Activated naive CD4-positive, alpha-beta T cell treated with anti-CD3 and anti-CD28 coated beads for 36 hours (primary cell): Measurements from ENCODE around the gene C13orf46. TPM values are rescaled to one million over a fixed set of nuclear protein-coding genes. Genes with fewer than 3 reads are reported as not detected.

Experiments used
- CTCF ChIA-PET: fragments of 350-600 bp; sonication (Branson Sonifier 250); formaldehyde crosslinking; loops from one replicate; lab custom pipeline; 2021; ENCODE audit warnings: antibody characterized with exemption; lab: Charles Lee
- DNase-seq: peaks from one replicate; pipeline ENCODE4 v3.0.0-alpha.2; 2020
- H3K27ac Mint-ChIP-seq: one replicate; pipeline ENCODE4 v1.8.0; 2021; ENCODE audit warnings: mild to moderate bottlenecking, mixed read lengths
- H3K27me3 Mint-ChIP-seq: one replicate; pipeline ENCODE4 v1.8.0; 2021; ENCODE audit warnings: low read depth, mixed read lengths
- H3K36me3 Mint-ChIP-seq: one replicate; pipeline ENCODE4 v1.8.0; 2021; ENCODE audit warnings: low read depth, mixed read lengths
- H3K4me1 Mint-ChIP-seq: one replicate; pipeline ENCODE4 v1.8.0; 2021; ENCODE audit warnings: low read depth, mixed read lengths
- H3K4me3 Mint-ChIP-seq: one replicate; pipeline ENCODE4 v1.8.0; 2021; ENCODE audit warnings: mild to moderate bottlenecking, moderate library complexity, mixed read lengths
- H3K9me3 Mint-ChIP-seq: one replicate; pipeline ENCODE4 v1.8.0; 2021; ENCODE audit warnings: mixed read lengths
- intact Hi-C: fragments of 100-400 bp; cut with micrococcal nuclease; formaldehyde crosslinking; loops from one replicate; pipeline ENCODE4 v1.15.1; 2023
- total RNA-seq, 2 experiments: library from RNA; stranded (reverse); gene quantifications; one replicate each; pipeline ENCODE4 v1.2.3, GENCODE V29; 2021

C13orf46 gene
- total RNA-seq, 2 experiments from 2014 or later, result 1.7 to 1.8 TPM

GRCh38 chr13:113962975-113963374 lies 10.9 kb downstream of the C13orf46 start:
- CTCF ChIA-PET, result no interaction called here
- Mint-ChIP-seq H3K4me1 (peaks cover 3% of the 10 kb centered on the region), H3K4me3 (no peak overlapping the region)

DNA sequence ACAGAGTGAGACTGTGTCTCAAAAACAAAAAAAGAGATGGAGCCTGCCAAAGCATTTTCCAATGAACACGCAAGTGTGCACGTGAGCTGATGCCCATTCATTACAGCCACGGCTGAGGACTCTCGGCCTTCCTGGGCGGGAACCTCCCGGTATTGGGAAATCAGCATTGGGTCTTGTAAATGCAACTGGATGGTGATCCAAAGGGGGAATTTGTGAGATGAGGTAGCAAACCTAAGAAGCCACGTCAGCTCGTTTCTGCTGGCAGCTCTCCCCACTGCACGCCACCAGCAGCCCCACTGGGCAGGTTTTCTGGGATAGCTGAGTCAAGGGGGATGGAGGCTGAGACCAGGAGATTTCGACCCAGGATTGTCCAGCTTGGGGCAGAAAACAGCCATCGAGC lies 11.5 kb downstream of the C13orf46 start:
- no peak overlapping the region for H3K27ac Mint-ChIP-seq
- intact Hi-C loops, result no loop called here
- peaks cover 20% of the 10 kb centered on the region for H3K36me3 Mint-ChIP-seq
- H3K27me3 Mint-ChIP-seq, result no peaks in the 10 kb centered on the region
- H3K9me3 Mint-ChIP-seq, result peaks cover 18% of the 10 kb centered on the region
- peaks cover 3% of the 10 kb centered on the region for H3K4me1 Mint-ChIP-seq
- CTCF ChIA-PET, result no interaction called here
- no peak overlapping the region for H3K4me3 Mint-ChIP-seq
- no peak for DNase-seq

More at GRCh38 chr13:113962975-113963374, 10.9 kb downstream of the C13orf46 start:
- Mint-ChIP-seq H3K27ac (no peak overlapping the region), H3K27me3 (no peaks in the 10 kb centered on the region), H3K36me3 (peaks cover 17% of the 10 kb centered on the region), H3K9me3 (peaks cover 18% of the 10 kb centered on the region)
- intact Hi-C loops, result no loop called here
- DNase-seq, result no peak

DNA sequence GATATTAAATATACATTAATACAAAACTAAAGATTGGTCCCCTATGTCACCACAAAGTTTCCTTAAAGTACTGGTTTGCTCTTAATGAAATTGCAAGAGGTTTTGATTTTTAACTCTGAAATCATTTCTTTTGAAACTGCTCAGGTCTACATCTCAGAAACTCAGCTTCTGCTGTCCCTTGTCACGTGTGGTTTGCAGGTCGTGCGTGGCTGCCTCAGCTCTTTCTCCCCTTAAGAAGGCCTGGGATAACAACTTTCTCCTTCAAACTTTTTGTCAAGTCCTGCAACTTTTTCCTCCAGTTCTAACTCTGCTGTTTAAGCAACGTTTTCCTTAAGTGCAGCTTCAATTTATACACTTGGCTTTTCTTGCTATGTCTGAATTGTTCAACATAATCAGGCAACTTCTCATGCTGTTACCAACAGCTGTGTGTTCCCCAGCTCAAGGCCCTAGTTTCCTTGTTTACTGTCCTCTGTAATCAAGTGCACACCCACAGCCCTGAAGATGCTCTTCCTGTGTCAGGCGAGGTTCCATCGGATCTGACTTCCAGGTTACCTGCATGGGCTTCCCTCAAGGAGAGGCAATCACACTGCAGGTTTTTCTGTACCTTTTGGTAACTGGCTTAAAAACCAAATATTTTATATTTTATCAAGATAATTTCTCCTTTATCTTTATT lies 13.5 kb downstream of the C13orf46 start:
- Mint-ChIP-seq H3K9me3 (peaks cover 18% of the 10 kb centered on the region), H3K4me3 (no peak overlapping the region), H3K27me3 (no peaks in the 10 kb centered on the region), H3K27ac (no peak overlapping the region), H3K36me3 (peaks cover 30% of the 10 kb centered on the region), H3K4me1 (peaks cover 3% of the 10 kb centered on the region)
- no peak for DNase-seq
- intact Hi-C loops, result no loop called here
- CTCF ChIA-PET, result interaction anchor here (0.6 to 0.7 kb wide), 2 partner anchors 24 to 268 kb away, joined by 3 read pairs; no protein-coding TSS in a partner anchor

- Mint-ChIP-seq H3K4me3 (no peak overlapping the region), H3K27ac (no peak overlapping the region), H3K9me3 (peaks cover 18% of the 10 kb centered on the region), H3K27me3 (no peaks in the 10 kb centered on the region), H3K36me3 (peaks cover 36% of the 10 kb centered on the region), H3K4me1 (peaks cover 3% of the 10 kb centered on the region)
- intact Hi-C loops, result no loop called here
- CTCF ChIA-PET, result interaction anchor here (0.7 kb wide), 1 partner anchor 31 kb away, joined by 3 read pairs; no protein-coding TSS in a partner anchor
- no peak for DNase-seq
These were observed 14.7 kb downstream of the C13orf46 start for GRCh38 chr13:113959198-113959597.

- CTCF ChIA-PET, result interaction anchor here (0.7 kb wide), 1 partner anchor 31 kb away, joined by 3 read pairs; no protein-coding TSS in a partner anchor
- peaks cover 18% of the 10 kb centered on the region for H3K9me3 Mint-ChIP-seq
- no peaks in the 10 kb centered on the region for H3K27me3 Mint-ChIP-seq
- intact Hi-C loops, result no loop called here
- no peak for DNase-seq
- peaks cover 3% of the 10 kb centered on the region for H3K4me1 Mint-ChIP-seq
- no peak overlapping the region for H3K4me3 Mint-ChIP-seq
- no peak overlapping the region for H3K27ac Mint-ChIP-seq
- H3K36me3 Mint-ChIP-seq, result peaks cover 38% of the 10 kb centered on the region
These were observed 15.5 kb downstream of the C13orf46 start for GRCh38 chr13:113958373-113958772.

DNA sequence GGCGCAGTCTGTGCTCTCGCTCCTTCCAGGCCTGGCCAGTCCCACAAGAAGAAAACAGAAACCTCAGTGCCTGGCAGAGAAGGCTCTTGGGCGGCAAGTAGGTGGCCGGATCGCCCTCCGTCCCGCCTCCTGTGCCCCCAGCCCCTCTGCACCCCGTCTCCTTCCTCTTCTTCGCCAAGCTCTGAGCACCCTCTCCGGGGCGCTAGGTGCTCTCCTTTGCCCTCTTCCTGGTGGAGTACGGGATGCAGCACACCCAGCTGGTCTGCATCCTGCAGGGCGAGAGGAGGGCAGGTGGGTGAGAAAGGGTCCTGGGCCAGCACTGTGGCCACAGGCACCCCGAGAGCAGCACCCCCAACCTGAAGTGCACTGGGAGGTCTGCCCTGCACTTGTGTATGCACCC lies 17.3 kb downstream of the C13orf46 start:
- CTCF ChIA-PET, result no interaction called here
- intact Hi-C loops, result no loop called here
- Mint-ChIP-seq H3K36me3 (peaks cover 38% of the 10 kb centered on the region), H3K4me3 (no peak overlapping the region), H3K27ac (no peak overlapping the region), H3K4me1 (peaks cover 3% of the 10 kb centered on the region), H3K9me3 (peaks cover 18% of the 10 kb centered on the region), H3K27me3 (no peaks in the 10 kb centered on the region)
- no peak for DNase-seq

GRCh38 chr13:113955691-113956090 lies 18.2 kb downstream of the C13orf46 start:
- intact Hi-C loops, result no loop called here
- Mint-ChIP-seq H3K36me3 (peaks cover 38% of the 10 kb centered on the region), H3K4me3 (no peak overlapping the region), H3K9me3 (peaks cover 18% of the 10 kb centered on the region), H3K4me1 (peaks cover 3% of the 10 kb centered on the region), H3K27ac (no peak overlapping the region), H3K27me3 (no peaks in the 10 kb centered on the region)
- CTCF ChIA-PET, result no interaction called here
- no peak for DNase-seq

DNA sequence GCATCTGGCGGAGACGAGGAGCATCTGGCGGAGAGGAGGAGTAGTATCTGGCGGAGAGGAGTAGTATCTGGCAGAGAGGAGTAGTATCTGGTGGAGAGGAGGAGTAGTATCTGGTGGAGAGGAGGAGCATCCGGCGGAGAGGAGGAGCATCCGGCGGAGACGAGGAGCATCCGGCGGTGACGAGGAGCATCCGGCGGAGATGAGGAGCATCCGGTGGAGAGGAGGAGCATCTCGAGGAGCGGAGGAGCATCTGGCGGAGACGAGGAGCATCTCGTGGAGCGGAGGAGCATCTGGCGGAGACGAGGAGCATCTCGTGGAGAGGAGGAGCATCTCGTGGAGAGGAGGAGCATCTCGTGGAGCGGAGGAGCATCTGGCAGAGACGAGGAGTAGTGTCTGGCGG lies 18.6 kb downstream of the C13orf46 start:
- Mint-ChIP-seq H3K27ac (no peak overlapping the region), H3K4me1 (peaks cover 5% of the 10 kb centered on the region), H3K36me3 (peaks cover 34% of the 10 kb centered on the region), H3K4me3 (no peak overlapping the region), H3K9me3 (peaks cover 14% of the 10 kb centered on the region), H3K27me3 (no peaks in the 10 kb centered on the region)
- intact Hi-C loops, result no loop called here
- CTCF ChIA-PET, result no interaction called here
- no peak for DNase-seq

DNA sequence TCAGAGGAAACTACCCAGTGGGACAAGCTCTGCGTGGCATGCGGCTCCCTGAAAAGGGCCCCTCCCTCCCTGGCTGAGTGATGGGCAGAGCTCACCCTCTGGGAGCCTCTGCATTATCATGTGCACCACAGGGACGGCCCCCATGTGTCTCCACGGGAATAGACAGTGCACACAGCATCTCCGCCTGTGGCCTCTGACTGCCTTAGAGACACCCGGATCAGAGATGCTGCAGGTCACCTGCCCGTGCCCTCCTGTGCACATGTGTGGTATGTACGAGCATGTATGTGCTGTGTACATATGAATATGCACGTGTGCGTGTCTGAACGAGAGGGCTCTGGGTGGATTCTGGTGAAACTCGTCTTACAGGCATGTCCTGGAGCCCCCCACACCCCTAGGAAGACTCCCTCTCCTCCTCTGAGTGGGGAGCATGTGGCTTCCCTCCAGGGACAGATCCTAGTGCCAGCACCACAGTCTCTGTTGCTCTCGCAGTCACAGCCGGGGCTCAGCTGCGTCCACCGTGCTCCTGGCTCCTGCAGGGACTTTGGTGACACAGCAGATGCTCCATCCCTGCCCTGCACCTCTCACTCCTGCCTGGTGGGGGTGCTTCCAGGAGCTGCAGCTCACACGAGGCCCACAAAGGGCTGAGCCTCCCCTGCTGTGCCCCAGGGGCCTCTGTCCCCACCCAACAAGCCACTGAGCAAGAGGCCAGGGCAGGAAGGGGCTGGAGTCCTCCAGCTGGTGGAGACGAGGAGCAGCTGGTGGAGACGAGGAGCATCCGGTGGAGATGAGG lies 19.6 kb downstream of the C13orf46 start:
- H3K27ac Mint-ChIP-seq, result no peak overlapping the region
- CTCF ChIA-PET, result interaction anchor here (0.9 kb wide), 1 partner anchor 289 kb away, joined by 3 read pairs; no protein-coding TSS in a partner anchor
- intact Hi-C loops, result no loop called here

DNA sequence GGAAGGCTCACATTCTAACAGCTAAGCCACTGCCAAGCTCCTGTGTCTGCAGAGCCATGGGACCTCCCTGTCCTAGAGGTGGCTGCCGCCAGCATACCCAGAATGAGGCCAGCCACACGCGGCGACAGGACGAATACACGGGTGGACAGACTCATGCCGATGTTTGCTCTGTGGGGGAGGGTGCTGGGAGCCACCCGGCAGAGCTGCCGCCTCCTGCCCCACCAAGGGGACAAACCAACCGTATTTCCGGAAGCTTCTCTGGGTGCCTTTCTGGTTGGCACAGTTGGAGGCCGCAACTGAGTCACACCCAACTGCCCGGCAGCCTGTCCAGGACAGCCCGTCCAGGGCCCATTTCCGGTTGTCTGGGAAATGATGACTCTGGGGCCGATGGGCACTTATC lies 20.3 kb downstream of the C13orf46 start:
- Mint-ChIP-seq H3K36me3 (peaks cover 23% of the 10 kb centered on the region), H3K27me3 (no peaks in the 10 kb centered on the region), H3K4me3 (no peak overlapping the region), H3K27ac (no peak overlapping the region), H3K4me1 (peaks cover 2% of the 10 kb centered on the region), H3K9me3 (peaks cover 2% of the 10 kb centered on the region)
- no peak for DNase-seq
- CTCF ChIA-PET, result interaction anchor here (0.9 kb wide), 1 partner anchor 289 kb away, joined by 3 read pairs; no protein-coding TSS in a partner anchor
- intact Hi-C loops, result no loop called here

More for the DNA sequence above, 19.6 kb downstream of the C13orf46 start:
- Mint-ChIP-seq H3K4me3 (no peak overlapping the region), H3K36me3 (peaks cover 27% of the 10 kb centered on the region), H3K27me3 (no peaks in the 10 kb centered on the region), H3K4me1 (peaks cover 5% of the 10 kb centered on the region), H3K9me3 (peaks cover 7% of the 10 kb centered on the region)
- DNase-seq, result no peak

GRCh38 chr13:113952983-113953520 lies 20.8 kb downstream of the C13orf46 start:
- no peaks in the 10 kb centered on the region for H3K27me3 Mint-ChIP-seq
- DNase-seq, result no peak
- no peak overlapping the region for H3K4me3 Mint-ChIP-seq
- CTCF ChIA-PET, result interaction anchor here (1.1 kb wide), 1 partner anchor 304 kb away, joined by 3 read pairs; no protein-coding TSS in a partner anchor
- intact Hi-C loops, result no loop called here
- no peaks in the 10 kb centered on the region for H3K9me3 Mint-ChIP-seq
- peaks cover 20% of the 10 kb centered on the region for H3K36me3 Mint-ChIP-seq
- peaks cover 2% of the 10 kb centered on the region for H3K4me1 Mint-ChIP-seq
- no peak overlapping the region for H3K27ac Mint-ChIP-seq
